H9 (cell line): ENCODE data around the gene SEMA3A. TPM values are rescaled to one million over a fixed set of nuclear protein-coding genes. Genes with fewer than 3 reads are reported as not detected.

Source experiments
- DNase-seq: peaks from one replicate; pipeline ENCODE4 v3.0.0-alpha.2; 2017
- H2AFZ ChIP-seq: one replicate; pipeline ENCODE4 v1.6.1; 2013; ENCODE audit warnings: mild to moderate bottlenecking, low read length, control low read depth, moderate library complexity
- H2AK5ac ChIP-seq: 2 replicates; pipeline ENCODE4 v1.6.1; 2013; ENCODE audit warnings: low read length, control low read depth, mixed read lengths; ENCODE audit not compliant: insufficient read length
- H2BK120ac ChIP-seq: one replicate; pipeline ENCODE4 v1.6.1; 2013; ENCODE audit warnings: low read depth, mild to moderate bottlenecking, low read length, control low read depth, inconsistent platforms; ENCODE audit not compliant: poor library complexity, severe bottlenecking
- H2BK12ac ChIP-seq: 2 replicates; pipeline ENCODE4 v1.6.1; 2013; ENCODE audit warnings: low read length, control low read depth, mixed read lengths, low read depth; ENCODE audit not compliant: insufficient read length
- H2BK15ac ChIP-seq: 2 replicates; pipeline ENCODE4 v1.6.1; 2013; ENCODE audit warnings: low read depth, low read length, control low read depth
- H2BK20ac ChIP-seq: one replicate; pipeline ENCODE4 v1.6.1; 2013; ENCODE audit warnings: low read depth, mild to moderate bottlenecking, low read length, control low read depth, inconsistent platforms; ENCODE audit not compliant: poor library complexity, severe bottlenecking
- H2BK5ac ChIP-seq: 2 replicates; pipeline ENCODE4 v1.6.1; 2013; ENCODE audit warnings: low read length, control low read depth, mixed read lengths; ENCODE audit not compliant: insufficient read length
- H3K14ac ChIP-seq: 2 replicates; pipeline ENCODE4 v1.6.1; 2013; ENCODE audit warnings: low read length, control low read depth; ENCODE audit not compliant: insufficient read depth
- H3K18ac ChIP-seq: 2 replicates; pipeline ENCODE4 v1.6.1; 2013; ENCODE audit warnings: low read depth, mild to moderate bottlenecking, mixed read lengths, low read length, control low read depth; ENCODE audit not compliant: insufficient read length
- H3K23ac ChIP-seq: 2 replicates; pipeline ENCODE4 v1.6.1; 2013; ENCODE audit warnings: low read length, control low read depth, mixed read lengths, low read depth; ENCODE audit not compliant: insufficient read length
- H3K23me2 ChIP-seq: 2 replicates; pipeline ENCODE4 v1.6.1; 2013; ENCODE audit warnings: low read depth, mild to moderate bottlenecking, mixed read lengths, low read length, control low read depth; ENCODE audit not compliant: insufficient read length, poor library complexity, severe bottlenecking
- H3K27ac ChIP-seq: 2 replicates; pipeline ENCODE4 v1.5.1; 2013; ENCODE audit warnings: low read length, control low read depth, mixed read lengths, low read depth; ENCODE audit not compliant: insufficient read length
- H3K27me3 ChIP-seq: 2 replicates; pipeline ENCODE4 v1.6.1; 2013; ENCODE audit warnings: low read length, control low read depth, inconsistent platforms; ENCODE audit not compliant: insufficient read depth
- H3K4ac ChIP-seq: 2 replicates; pipeline ENCODE4 v1.6.1; 2013; ENCODE audit warnings: low read depth, mild to moderate bottlenecking, control low read depth, inconsistent platforms, low read length, moderate library complexity
- H3K4me1 ChIP-seq: 2 replicates; pipeline ENCODE4 v1.6.1; 2013; ENCODE audit warnings: low read length, control low read depth, inconsistent platforms; ENCODE audit not compliant: insufficient read depth
- H3K4me2 ChIP-seq: 2 replicates; pipeline ENCODE4 v1.6.1; 2013; ENCODE audit warnings: low read length, control low read depth, mixed read lengths; ENCODE audit not compliant: insufficient read length, insufficient read depth
- H3K56ac ChIP-seq: 2 replicates; pipeline ENCODE4 v1.6.1; 2013; ENCODE audit warnings: low read depth, mild to moderate bottlenecking, mixed read lengths, low read length, control low read depth; ENCODE audit not compliant: insufficient read length
- H3K79me1 ChIP-seq: 2 replicates; pipeline ENCODE4 v1.6.1; 2013; ENCODE audit warnings: low read depth, mild to moderate bottlenecking, moderate library complexity, low read length, control low read depth, inconsistent platforms; ENCODE audit not compliant: insufficient read depth, poor library complexity, severe bottlenecking
- H3K79me2 ChIP-seq: 2 replicates; pipeline ENCODE4 v1.6.1; 2013; ENCODE audit warnings: low read length, control low read depth, inconsistent platforms; ENCODE audit not compliant: insufficient read depth
- H3K9ac ChIP-seq: 2 replicates; pipeline ENCODE4 v1.6.1; 2013; ENCODE audit warnings: low read length, control low read depth, mixed read lengths; ENCODE audit not compliant: insufficient read length; ENCODE audit errors: extremely low read depth
- H3K9me3 ChIP-seq: one replicate; pipeline ENCODE4 v1.6.1; 2013; ENCODE audit warnings: low read depth, low read length, inconsistent platforms; ENCODE audit not compliant: control insufficient read depth
- H3T11ph ChIP-seq: one replicate; pipeline ENCODE4 v1.6.1; 2013; ENCODE audit warnings: mild to moderate bottlenecking, low read length, control low read depth, inconsistent platforms
- H4K20me1 ChIP-seq: one replicate; pipeline ENCODE4 v1.6.1; 2013; ENCODE audit not compliant: control insufficient read depth, insufficient read length, insufficient read depth
- H4K5ac ChIP-seq: 2 replicates; pipeline ENCODE4 v1.6.1; 2013; ENCODE audit warnings: low read depth, mild to moderate bottlenecking, mixed read lengths, low read length, control low read depth; ENCODE audit not compliant: insufficient read length
- H4K8ac ChIP-seq: replicated peaks from 2 replicates; pipeline ENCODE4 v1.6.1; 2013; ENCODE audit warnings: low read length, control low read depth, mixed read lengths, low read depth; ENCODE audit not compliant: insufficient read length
- H4K91ac ChIP-seq: 2 replicates; pipeline ENCODE4 v1.6.1; 2013; ENCODE audit warnings: low read depth, mild to moderate bottlenecking, moderate library complexity, mixed read lengths, low read length, control low read depth; ENCODE audit not compliant: insufficient read length
- H3K27ac Mint-ChIP-seq, 3 experiments: 2 replicates in 2 of 3; 3 replicates in 1 of 3; pipeline ENCODE4 v1.8.0; 2020 to 2021; ENCODE audit warnings: mixed read lengths in 3 of 3, mild to moderate bottlenecking in 1 of 3, moderate library complexity in 1 of 3
- H3K27me3 Mint-ChIP-seq: 2 replicates; pipeline ENCODE4 v1.8.0; 2021; ENCODE audit warnings: low read depth, mild to moderate bottlenecking, moderate library complexity, mixed read lengths
- H3K36me3 Mint-ChIP-seq, 3 experiments: 2 replicates in 2 of 3; 3 replicates in 1 of 3; pipeline ENCODE4 v1.8.0; 2020 to 2021; ENCODE audit warnings: low read depth in 3 of 3, mixed read lengths in 3 of 3; ENCODE audit not compliant: insufficient read depth in 1 of 3
- H3K4me1 Mint-ChIP-seq, 2 experiments: 2 replicates each; pipeline ENCODE4 v1.8.0; 2020; ENCODE audit warnings: mixed read lengths in 2 of 2
- H3K4me3 Mint-ChIP-seq, 2 experiments: 2 replicates in 1 of 2; 3 replicates in 1 of 2; pipeline ENCODE4 v1.8.0; 2020 to 2021; ENCODE audit warnings: mild to moderate bottlenecking in 2 of 2, mixed read lengths in 2 of 2, moderate library complexity in 1 of 2
- H3K9me3 Mint-ChIP-seq, 2 experiments: 2 replicates in 1 of 2; 3 replicates in 1 of 2; pipeline ENCODE4 v1.8.0; 2020; ENCODE audit warnings: mild to moderate bottlenecking in 2 of 2, mixed read lengths in 2 of 2, moderate library complexity in 1 of 2
- CTCF ChIP-seq: fragments of 200-600 bp; sonication (generic); conservative IDR thresholded peaks from 3 replicates; pipeline ENCODE4 v1.8.0; 2021; ENCODE audit warnings: antibody characterized with exemption, mild to moderate bottlenecking
- WGBS: extraction: QIAGEN DNeasy Blood & Tissue Kit; methylation state at CpG from one replicate; pipeline ENCODE4 v1.1.7; 2013; ENCODE audit warnings: missing lambda C conversion rate, low lambda C conversion rate, mixed read lengths; ENCODE audit not compliant: insufficient read length; ENCODE audit errors: extremely low coverage; 5-methylcytosine and 5-hydroxymethylcytosine counted together
- total RNA-seq: library from RNA; stranded (reverse); gene quantifications from 2 replicates; pipeline ENCODE4 v1.2.1, GENCODE V29; 2021

Gene SEMA3A
- total RNA-seq, 1 experiment from 2014 or later = 60.0 TPM

- Histone ChIP-seq H2BK20ac (no peak overlapping the region), H3K4me2 (no peak overlapping the region), H3K4me1 (no peaks in the 10 kb centered on the region), H3K4ac (no peak overlapping the region), H2BK120ac (no peak overlapping the region), H4K8ac (no peak overlapping the region), H4K91ac (no peak overlapping the region), H3K9me3 (no peaks in the 10 kb centered on the region), H2AFZ (no peak overlapping the region), H2BK15ac (no peak overlapping the region), H3K9ac (no peak overlapping the region), H3K27ac (no peak overlapping the region), H3K18ac (no peak overlapping the region), H3K79me1 (no peaks in the 10 kb centered on the region), H4K5ac (no peak overlapping the region), H3K56ac (no peak overlapping the region), H3T11ph (no peak overlapping the region), H3K23me2 (no peaks in the 10 kb centered on the region), H2BK5ac (no peak overlapping the region), H3K23ac (no peak overlapping the region), H2BK12ac (no peak overlapping the region), H2AK5ac (no peak overlapping the region), H3K27me3 (no peaks in the 10 kb centered on the region), H3K14ac (no peak overlapping the region), H3K79me2 (no peaks in the 10 kb centered on the region), H4K20me1 (no peaks in the 10 kb centered on the region)
- Mint-ChIP-seq H3K36me3 (peaks cover 0 to 12% (median 2%) of the 10 kb centered on the region in 3 experiments; a peak in 3 of 7 replicates), H3K4me3 (no peak overlapping the region), H3K4me1 (peaks cover 2 to 6% of the 10 kb centered on the region in 2 experiments; a peak in 3 of 4 replicates), H3K27ac (peak overlapping the region; percentile 71 to 93 (median 72); a peak in 5 of 7 replicates), H3K9me3 (no peaks in the 10 kb centered on the region), H3K27me3 (no peaks in the 10 kb centered on the region)
- DNase-seq = peak; percentile 30
- TF ChIP-seq CTCF = no peak; the same call in 2 of the 3 replicates
- no CpG with 5 or more reads among the region's 6 CpGs for WGBS
Observed at GRCh38 chr7:84013616-84014240, 180.9 kb downstream of the SEMA3A start.
